ENCODE measurements around the gene PRR33.
"Not testable (repeated sequence)": the region's sequence is repeated elsewhere in the genome, so short reads cannot be mapped to it uniquely, and the experiment has no call there.

The PRR33 gene

GRCh38 chr11:1878137-1879031, 13.3 kb downstream of the PRR33 start:
- TF ChIP-seq ZFX (IDR thresholded peaks at IDR 0.05) = no peak
- no peak for TF ChIP-seq CTCF (conservative IDR thresholded peaks at IDR 0.05)
- no peak overlapping the region for H3K27ac ChIP-seq

GRCh38 chr11:1877211-1878136, 14.2 kb downstream of the PRR33 start:
- H3K27ac ChIP-seq = no peak overlapping the region
- TF ChIP-seq ZFX (IDR thresholded peaks at IDR 0.05) (no peak), CTCF (conservative IDR thresholded peaks at IDR 0.05) (no peak)

- peak; percentile 83 for TF ChIP-seq CTCF (conservative IDR thresholded peaks at IDR 0.05)
- no peak for TF ChIP-seq ZFX (IDR thresholded peaks at IDR 0.05)
- H3K27ac ChIP-seq = no peak overlapping the region
Observed at GRCh38 chr11:1876361-1877063, 15.2 kb downstream of the PRR33 start.

- H3K27ac ChIP-seq = not testable (repeated sequence)
Observed at GRCh38 chr11:1875851-1876301, 15.8 kb downstream of the PRR33 start.

- no peak for TF ChIP-seq CTCF (conservative IDR thresholded peaks at IDR 0.05)
- TF ChIP-seq ZFX (IDR thresholded peaks at IDR 0.05) = no peak
- H3K27ac ChIP-seq = no peak overlapping the region
Observed at GRCh38 chr11:1875093-1875850, 16.4 kb downstream of the PRR33 start.

- H3K27ac ChIP-seq = not testable (repeated sequence)
Observed at GRCh38 chr11:1874441-1875092, 17.1 kb downstream of the PRR33 start.

GRCh38 chr11:1873813-1874150, 17.9 kb downstream of the PRR33 start:
- H3K27ac ChIP-seq = not testable (repeated sequence)
